ENCODE results near the gene LIPK. TPM values are rescaled to one million over a fixed set of nuclear protein-coding genes. Genes with fewer than 3 reads are reported as not detected.

LIPK gene
- total and polyA plus RNA-seq, 2 experiments from 2014 or later, result not detected

DNA sequence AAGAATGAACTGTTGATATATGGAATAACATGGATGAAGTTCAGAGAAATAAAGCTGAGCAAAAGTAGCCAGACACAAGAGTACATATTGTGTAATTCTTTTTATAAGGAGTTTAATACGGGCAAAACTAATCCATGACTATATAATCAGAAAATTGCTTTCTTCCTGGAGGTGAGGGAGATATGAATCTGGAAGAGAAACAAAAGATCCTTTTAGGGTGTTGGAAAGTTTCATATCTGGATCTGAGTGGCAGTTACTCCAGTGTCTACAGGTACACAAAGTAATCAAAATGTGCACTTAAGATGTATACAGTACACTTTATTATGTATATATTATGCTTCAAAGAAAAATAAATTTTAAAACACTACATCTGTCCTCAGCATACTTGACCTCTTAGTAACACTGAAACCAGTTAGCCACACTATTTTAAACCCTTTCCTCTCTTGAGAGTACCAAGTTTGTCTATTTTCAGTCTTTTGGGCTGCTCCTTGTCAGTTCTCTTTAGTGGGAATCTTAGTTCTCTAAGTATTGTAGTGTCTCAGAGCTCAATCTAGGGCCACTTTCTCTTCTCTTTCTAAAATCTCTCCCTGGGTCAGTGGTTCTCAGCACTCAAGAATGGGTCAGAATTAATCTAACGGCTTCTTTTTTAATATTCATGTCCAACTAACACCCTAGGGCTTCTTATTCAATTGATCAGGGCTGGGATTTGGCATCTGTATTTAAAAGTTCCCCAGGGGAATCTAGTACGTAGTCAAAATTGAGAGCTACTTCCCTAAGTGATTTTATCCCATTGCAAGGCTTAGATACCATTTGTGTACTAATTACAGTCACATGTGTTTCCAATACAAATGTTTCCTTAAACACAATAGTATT is 46.1 kb upstream of the LIPK start:
- Histone ChIP-seq H3K9me2 (ENCODE audit: insufficient read depth) (no peaks in the 10 kb centered on the region), H3F3A (replicated peaks; ENCODE audit: low read depth) (no peaks in the 10 kb centered on the region), H3K27ac (ENCODE audit: low read depth) (no peak overlapping the region), H2AFZ (no peak overlapping the region), H3K36me3 (ENCODE audit: insufficient read depth) (no peaks in the 10 kb centered on the region), H4K20me1 (replicated peaks; ENCODE audit: insufficient read depth) (no peaks in the 10 kb centered on the region), H3K4me1 (ENCODE audit: insufficient read depth) (no peaks in the 10 kb centered on the region), H3K4me2 (no peak overlapping the region), H3K27me3 (ENCODE audit: insufficient read depth) (no peaks in the 10 kb centered on the region), H3K79me2 (replicated peaks; ENCODE audit: insufficient read depth) (no peaks in the 10 kb centered on the region), H3K4me3 (no peak overlapping the region)
- no peak overlapping the region for H3K27ac Mint-ChIP-seq
- H3K27me3 Mint-ChIP-seq (ENCODE audit: insufficient read depth, low read depth, poor library complexity), result no peaks in the 10 kb centered on the region
- no peak overlapping the region for H3K4me3 Mint-ChIP-seq
- no peaks in the 10 kb centered on the region for H3K36me3 Mint-ChIP-seq (ENCODE audit: low read depth)
- no peak for TF ChIP-seq ZNF114 (CRISPR knock-in tag; IDR thresholded peaks at IDR 0.05)
- TF ChIP-seq ZNF331 (CRISPR knock-in tag; IDR thresholded peaks at IDR 0.05; ENCODE audit: low read depth), result no peak
- TF ChIP-seq EZH2phosphoT487 (IDR thresholded peaks at IDR 0.05; ENCODE audit: unreplicated experiment), result no peak
- TF ChIP-seq, protein P1, sequence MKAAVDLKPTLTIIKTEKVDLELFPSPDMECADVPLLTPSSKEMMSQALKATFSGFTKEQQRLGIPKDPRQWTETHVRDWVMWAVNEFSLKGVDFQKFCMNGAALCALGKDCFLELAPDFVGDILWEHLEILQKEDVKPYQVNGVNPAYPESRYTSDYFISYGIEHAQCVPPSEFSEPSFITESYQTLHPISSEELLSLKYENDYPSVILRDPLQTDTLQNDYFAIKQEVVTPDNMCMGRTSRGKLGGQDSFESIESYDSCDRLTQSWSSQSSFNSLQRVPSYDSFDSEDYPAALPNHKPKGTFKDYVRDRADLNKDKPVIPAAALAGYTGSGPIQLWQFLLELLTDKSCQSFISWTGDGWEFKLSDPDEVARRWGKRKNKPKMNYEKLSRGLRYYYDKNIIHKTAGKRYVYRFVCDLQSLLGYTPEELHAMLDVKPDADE (IDR thresholded peaks at IDR 0.05), result no peak
- TF ChIP-seq NANOG (IDR thresholded peaks at IDR 0.05; ENCODE audit: borderline replicate concordance), result no peak
- no peak for ATAC-seq
- no peak for DNase-seq (ENCODE audit: low spot score)
- no peaks in the 10 kb centered on the region for H3K4me1 Mint-ChIP-seq
- 0 out of 3 replicates have a peak, but pooled peaks cover 2% of the 10 kb centered on the region for H3K9me3 Mint-ChIP-seq

DNA sequence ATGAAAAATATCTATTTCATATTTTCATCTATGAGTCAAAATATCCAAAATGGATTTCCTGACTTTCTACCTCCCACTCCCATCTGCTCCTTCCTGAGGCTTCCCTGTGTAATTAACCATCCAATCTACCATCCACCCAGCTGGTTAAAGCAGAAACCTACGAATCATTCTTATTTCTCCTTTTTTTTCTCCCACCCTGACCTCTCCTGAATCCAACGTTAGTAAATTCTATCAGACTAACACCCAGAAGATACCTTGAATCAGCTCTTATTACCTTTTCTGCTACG is 45.5 kb upstream of the LIPK start:
- Histone ChIP-seq H3K79me2 (replicated peaks; ENCODE audit: insufficient read depth) (no peaks in the 10 kb centered on the region), H2AFZ (no peak overlapping the region), H3K4me1 (ENCODE audit: insufficient read depth) (no peaks in the 10 kb centered on the region), H3F3A (replicated peaks; ENCODE audit: low read depth) (no peaks in the 10 kb centered on the region), H3K36me3 (ENCODE audit: insufficient read depth) (no peaks in the 10 kb centered on the region), H4K20me1 (replicated peaks; ENCODE audit: insufficient read depth) (no peaks in the 10 kb centered on the region), H3K9me2 (ENCODE audit: insufficient read depth) (no peaks in the 10 kb centered on the region), H3K27me3 (ENCODE audit: insufficient read depth) (no peaks in the 10 kb centered on the region), H3K27ac (ENCODE audit: low read depth) (no peak overlapping the region), H3K4me2 (no peak overlapping the region), H3K4me3 (no peak overlapping the region)
- Mint-ChIP-seq H3K27ac (no peak overlapping the region), H3K27me3 (ENCODE audit: insufficient read depth, low read depth, poor library complexity) (no peaks in the 10 kb centered on the region), H3K4me3 (no peak overlapping the region), H3K9me3 (0 out of 3 replicates have a peak, but pooled peaks cover 2% of the 10 kb centered on the region), H3K36me3 (ENCODE audit: low read depth) (no peaks in the 10 kb centered on the region), H3K4me1 (no peaks in the 10 kb centered on the region)
- DNase-seq (ENCODE audit: low spot score), result no peak
- ATAC-seq, result no peak
- TF ChIP-seq EZH2phosphoT487 (IDR thresholded peaks at IDR 0.05; ENCODE audit: unreplicated experiment) (no peak), EZH2 (IDR thresholded peaks at IDR 0.05; ENCODE audit: low read depth, unreplicated experiment) (no peak), POLR2AphosphoS5 (IDR thresholded peaks at IDR 0.05; ENCODE audit: low read depth) (no peak), STAT1 (IDR thresholded peaks at IDR 0.05; ENCODE audit: unreplicated experiment) (no peak), ZNF331 (CRISPR knock-in tag; IDR thresholded peaks at IDR 0.05; ENCODE audit: low read depth) (no peak), ZNF114 (CRISPR knock-in tag; IDR thresholded peaks at IDR 0.05) (no peak)
- TF ChIP-seq, protein P2, sequence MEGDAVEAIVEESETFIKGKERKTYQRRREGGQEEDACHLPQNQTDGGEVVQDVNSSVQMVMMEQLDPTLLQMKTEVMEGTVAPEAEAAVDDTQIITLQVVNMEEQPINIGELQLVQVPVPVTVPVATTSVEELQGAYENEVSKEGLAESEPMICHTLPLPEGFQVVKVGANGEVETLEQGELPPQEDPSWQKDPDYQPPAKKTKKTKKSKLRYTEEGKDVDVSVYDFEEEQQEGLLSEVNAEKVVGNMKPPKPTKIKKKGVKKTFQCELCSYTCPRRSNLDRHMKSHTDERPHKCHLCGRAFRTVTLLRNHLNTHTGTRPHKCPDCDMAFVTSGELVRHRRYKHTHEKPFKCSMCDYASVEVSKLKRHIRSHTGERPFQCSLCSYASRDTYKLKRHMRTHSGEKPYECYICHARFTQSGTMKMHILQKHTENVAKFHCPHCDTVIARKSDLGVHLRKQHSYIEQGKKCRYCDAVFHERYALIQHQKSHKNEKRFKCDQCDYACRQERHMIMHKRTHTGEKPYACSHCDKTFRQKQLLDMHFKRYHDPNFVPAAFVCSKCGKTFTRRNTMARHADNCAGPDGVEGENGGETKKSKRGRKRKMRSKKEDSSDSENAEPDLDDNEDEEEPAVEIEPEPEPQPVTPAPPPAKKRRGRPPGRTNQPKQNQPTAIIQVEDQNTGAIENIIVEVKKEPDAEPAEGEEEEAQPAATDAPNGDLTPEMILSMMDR (conservative IDR thresholded peaks at IDR 0.05; ENCODE audit: low read depth in 2 of 2), result no peak
- TF ChIP-seq, protein P1 (IDR thresholded peaks at IDR 0.05), result no peak
- TF ChIP-seq, protein P3, sequence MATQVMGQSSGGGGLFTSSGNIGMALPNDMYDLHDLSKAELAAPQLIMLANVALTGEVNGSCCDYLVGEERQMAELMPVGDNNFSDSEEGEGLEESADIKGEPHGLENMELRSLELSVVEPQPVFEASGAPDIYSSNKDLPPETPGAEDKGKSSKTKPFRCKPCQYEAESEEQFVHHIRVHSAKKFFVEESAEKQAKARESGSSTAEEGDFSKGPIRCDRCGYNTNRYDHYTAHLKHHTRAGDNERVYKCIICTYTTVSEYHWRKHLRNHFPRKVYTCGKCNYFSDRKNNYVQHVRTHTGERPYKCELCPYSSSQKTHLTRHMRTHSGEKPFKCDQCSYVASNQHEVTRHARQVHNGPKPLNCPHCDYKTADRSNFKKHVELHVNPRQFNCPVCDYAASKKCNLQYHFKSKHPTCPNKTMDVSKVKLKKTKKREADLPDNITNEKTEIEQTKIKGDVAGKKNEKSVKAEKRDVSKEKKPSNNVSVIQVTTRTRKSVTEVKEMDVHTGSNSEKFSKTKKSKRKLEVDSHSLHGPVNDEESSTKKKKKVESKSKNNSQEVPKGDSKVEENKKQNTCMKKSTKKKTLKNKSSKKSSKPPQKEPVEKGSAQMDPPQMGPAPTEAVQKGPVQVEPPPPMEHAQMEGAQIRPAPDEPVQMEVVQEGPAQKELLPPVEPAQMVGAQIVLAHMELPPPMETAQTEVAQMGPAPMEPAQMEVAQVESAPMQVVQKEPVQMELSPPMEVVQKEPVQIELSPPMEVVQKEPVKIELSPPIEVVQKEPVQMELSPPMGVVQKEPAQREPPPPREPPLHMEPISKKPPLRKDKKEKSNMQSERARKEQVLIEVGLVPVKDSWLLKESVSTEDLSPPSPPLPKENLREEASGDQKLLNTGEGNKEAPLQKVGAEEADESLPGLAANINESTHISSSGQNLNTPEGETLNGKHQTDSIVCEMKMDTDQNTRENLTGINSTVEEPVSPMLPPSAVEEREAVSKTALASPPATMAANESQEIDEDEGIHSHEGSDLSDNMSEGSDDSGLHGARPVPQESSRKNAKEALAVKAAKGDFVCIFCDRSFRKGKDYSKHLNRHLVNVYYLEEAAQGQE (IDR thresholded peaks at IDR 0.05; ENCODE audit: unreplicated experiment), result no peak
